ENCODE results near the gene ST3GAL5.

Gene ST3GAL5

DNA sequence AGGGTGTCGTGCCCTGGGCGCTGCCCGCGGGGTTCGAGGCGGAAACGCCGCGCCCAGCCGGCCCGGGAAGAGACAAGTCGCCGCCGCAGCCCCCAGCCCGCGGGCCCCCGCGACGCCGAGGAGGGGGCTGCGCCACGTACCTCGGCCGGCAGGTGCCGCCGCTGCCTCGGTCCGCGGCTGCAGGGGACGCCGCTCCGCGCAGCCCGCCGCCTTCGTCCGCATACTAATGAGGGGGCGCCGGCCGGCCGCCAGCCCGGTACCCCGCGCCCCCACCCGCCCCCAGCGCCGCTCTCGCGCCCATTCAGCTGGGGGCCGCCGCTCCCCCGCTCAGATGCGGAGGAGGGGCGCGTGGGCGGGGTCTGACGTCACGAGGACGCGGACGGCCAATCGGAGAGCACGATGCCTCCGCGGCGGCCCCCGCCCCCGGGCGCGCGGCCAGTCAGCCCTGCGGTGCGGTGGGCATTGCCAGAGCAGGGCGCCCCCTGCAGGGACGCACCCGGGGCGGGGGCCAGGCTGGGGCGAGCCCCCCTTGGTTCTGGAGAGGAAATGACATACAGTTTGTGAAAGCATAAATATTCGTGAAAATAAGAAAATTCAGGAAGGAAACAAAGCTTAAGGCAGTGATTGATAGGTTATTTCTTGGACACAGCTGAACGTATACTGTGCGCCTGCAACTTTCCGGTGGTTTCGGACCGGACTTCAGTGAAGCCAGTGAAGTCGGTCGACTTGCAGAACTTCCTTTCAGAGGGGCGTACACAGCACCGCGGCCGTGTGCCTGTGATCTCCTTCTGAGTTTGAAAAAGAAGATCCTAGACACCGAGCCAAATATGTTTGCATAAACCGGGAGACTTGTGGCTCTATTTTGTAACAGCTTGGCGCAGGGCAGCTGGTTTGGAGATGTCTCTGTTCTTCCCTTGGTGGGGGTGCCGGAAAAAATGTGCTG is at the start of gene ST3GAL5:
TSS of gene ST3GAL5 (minus strand) at position 307 of the 943 bp plus-strand sequence. CDS start at position 222, 85 bp downstream.
- no peaks in the 10 kb centered on the region for H3K36me3 Mint-ChIP-seq (ENCODE audit: low read depth)
- TF ChIP-seq, protein P1, sequence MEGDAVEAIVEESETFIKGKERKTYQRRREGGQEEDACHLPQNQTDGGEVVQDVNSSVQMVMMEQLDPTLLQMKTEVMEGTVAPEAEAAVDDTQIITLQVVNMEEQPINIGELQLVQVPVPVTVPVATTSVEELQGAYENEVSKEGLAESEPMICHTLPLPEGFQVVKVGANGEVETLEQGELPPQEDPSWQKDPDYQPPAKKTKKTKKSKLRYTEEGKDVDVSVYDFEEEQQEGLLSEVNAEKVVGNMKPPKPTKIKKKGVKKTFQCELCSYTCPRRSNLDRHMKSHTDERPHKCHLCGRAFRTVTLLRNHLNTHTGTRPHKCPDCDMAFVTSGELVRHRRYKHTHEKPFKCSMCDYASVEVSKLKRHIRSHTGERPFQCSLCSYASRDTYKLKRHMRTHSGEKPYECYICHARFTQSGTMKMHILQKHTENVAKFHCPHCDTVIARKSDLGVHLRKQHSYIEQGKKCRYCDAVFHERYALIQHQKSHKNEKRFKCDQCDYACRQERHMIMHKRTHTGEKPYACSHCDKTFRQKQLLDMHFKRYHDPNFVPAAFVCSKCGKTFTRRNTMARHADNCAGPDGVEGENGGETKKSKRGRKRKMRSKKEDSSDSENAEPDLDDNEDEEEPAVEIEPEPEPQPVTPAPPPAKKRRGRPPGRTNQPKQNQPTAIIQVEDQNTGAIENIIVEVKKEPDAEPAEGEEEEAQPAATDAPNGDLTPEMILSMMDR (IDR thresholded peaks at IDR 0.05): peak; percentile 60

DNA sequence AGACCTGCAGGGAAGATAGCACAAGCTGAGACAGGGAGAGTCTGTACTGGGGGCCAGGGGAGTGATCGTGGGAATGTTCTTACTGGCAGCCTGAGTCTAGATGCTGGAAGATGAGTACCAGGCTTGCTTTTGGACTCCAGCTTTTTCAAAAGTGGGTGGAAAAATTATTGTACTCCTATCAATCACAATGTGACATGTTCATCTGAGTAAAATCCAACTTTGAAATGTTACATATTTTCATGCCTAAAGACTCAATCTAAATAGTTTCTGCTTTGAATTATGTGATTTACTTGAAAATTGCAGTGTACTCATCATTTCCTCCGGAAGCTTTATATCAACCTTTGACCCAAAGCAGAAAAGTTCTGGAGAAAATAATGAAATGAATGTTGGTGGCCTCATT is 49.7 kb upstream of the ST3GAL5 start:
- H3K27me3 Mint-ChIP-seq (ENCODE audit: low read depth, poor library complexity): no peaks in the 10 kb centered on the region
- no peak overlapping the region for H3K27ac Mint-ChIP-seq
- H3K9me3 Mint-ChIP-seq: peaks cover 29% of the 10 kb centered on the region
- peaks cover 13% of the 10 kb centered on the region for H3K4me1 Mint-ChIP-seq
- H3K4me3 Mint-ChIP-seq: no peak overlapping the region
- peaks cover 11% of the 10 kb centered on the region for H3K36me3 Mint-ChIP-seq (ENCODE audit: low read depth)
- DNase-seq: no peak
- TF ChIP-seq, protein P1 (IDR thresholded peaks at IDR 0.05): no peak

More for the DNA sequence above, at the start of gene ST3GAL5:
- peaks cover 27% of the 10 kb centered on the region for H3K27me3 Mint-ChIP-seq (ENCODE audit: low read depth, poor library complexity)
- H3K4me3 Mint-ChIP-seq: peak within 1 kb of the TSS; percentile 90
- H3K9me3 Mint-ChIP-seq: peaks cover 4% of the 10 kb centered on the region
- DNase-seq: peak; percentile 94
- H3K27ac Mint-ChIP-seq: peak within 1 kb of the TSS; percentile 66
- peaks cover 60% of the 10 kb centered on the region for H3K4me1 Mint-ChIP-seq

DNA sequence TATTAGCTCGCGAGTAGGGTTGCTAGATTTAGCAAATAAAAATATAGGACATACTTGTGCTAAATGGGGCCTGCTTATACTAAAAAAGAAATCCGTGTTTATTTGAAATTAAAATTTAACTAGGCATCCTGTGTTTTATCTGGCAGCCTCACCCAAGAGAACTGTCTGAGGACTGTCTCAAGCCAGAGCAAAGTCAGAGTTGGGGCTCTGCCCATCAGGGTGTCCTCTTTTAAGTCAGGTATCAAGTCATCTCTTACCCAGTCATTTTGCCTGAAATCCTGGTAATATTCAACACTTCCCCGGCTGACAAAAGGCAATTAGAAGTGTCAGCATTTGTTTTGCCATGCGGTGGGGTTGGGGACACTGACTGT is 48.3 kb upstream of the ST3GAL5 start:
- H3K4me3 Mint-ChIP-seq: no peak overlapping the region
- peaks cover 5% of the 10 kb centered on the region for H3K36me3 Mint-ChIP-seq (ENCODE audit: low read depth)
- H3K9me3 Mint-ChIP-seq: peaks cover 15% of the 10 kb centered on the region
- TF ChIP-seq, protein P1 (IDR thresholded peaks at IDR 0.05): no peak
- DNase-seq: no peak
- peaks cover 13% of the 10 kb centered on the region for H3K4me1 Mint-ChIP-seq
- no peaks in the 10 kb centered on the region for H3K27me3 Mint-ChIP-seq (ENCODE audit: low read depth, poor library complexity)
- H3K27ac Mint-ChIP-seq: peak overlapping the region; percentile 48

DNA sequence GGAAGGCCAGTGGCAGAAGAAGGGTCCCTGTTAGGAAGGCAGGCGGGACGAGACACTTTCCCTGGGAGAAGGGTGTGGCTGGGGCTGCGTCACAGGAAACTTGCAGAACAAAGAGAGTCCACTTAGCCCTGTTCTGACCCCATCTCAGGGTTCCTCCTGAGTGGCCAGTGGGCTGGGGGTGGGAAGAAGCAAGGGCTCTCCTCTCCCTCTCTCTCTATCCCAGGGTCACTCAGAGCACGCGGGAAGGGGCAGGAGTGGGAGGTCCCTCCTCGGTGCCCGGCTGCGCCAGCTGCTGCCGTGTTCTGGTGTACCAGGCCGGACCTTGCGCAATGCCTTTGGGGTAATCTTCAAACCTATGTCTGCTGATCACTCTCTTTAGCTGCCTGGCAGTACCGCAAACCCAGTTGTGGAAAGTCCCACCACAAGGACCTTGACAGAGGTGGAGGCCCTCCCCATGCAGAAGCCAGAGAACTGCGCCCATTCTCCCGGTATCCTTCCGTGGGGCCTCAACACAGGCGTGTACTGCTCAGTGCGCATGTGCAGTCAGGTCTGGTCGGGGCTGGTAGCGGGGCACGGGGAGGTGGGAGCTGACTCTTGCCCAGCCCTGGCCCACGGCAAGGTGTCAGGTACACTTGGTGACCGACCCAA is 47.8 kb upstream of the ST3GAL5 start:
- Mint-ChIP-seq H3K4me1 (peaks cover 13% of the 10 kb centered on the region), H3K27ac (no peak overlapping the region), H3K4me3 (no peak overlapping the region), H3K36me3 (ENCODE audit: low read depth) (peaks cover 4% of the 10 kb centered on the region), H3K27me3 (ENCODE audit: low read depth, poor library complexity) (no peaks in the 10 kb centered on the region), H3K9me3 (peaks cover 10% of the 10 kb centered on the region)
- TF ChIP-seq, protein P1 (IDR thresholded peaks at IDR 0.05): no peak
- DNase-seq: no peak

DNA sequence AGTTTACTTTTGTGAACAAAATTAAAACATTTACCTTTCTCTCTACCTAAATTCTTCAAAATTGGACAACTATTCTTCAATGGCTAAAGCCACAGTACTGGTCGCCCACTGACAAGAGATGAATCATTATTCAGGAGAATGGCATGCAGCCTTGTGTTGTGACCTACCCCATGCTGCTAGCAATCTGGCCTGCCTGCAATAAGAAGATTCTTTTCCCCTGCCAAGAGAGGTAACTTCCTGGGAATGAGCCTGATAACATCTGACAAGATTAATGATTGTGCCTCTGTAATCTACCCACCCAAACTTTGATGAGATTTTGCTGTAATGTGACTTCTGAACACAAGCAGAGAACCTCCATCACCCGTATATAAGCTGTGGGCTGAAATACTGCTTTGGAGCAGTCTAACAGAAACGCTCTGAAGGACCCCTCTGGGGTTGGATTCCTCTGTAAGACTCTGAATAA is 47.0 kb upstream of the ST3GAL5 start:
- TF ChIP-seq, protein P1 (IDR thresholded peaks at IDR 0.05): no peak
- peaks cover 14% of the 10 kb centered on the region for H3K4me1 Mint-ChIP-seq
- no peaks in the 10 kb centered on the region for H3K27me3 Mint-ChIP-seq (ENCODE audit: low read depth, poor library complexity)
- no peaks in the 10 kb centered on the region for H3K36me3 Mint-ChIP-seq (ENCODE audit: low read depth)
- peak overlapping the region; percentile 23 for H3K27ac Mint-ChIP-seq
- H3K4me3 Mint-ChIP-seq: no peak overlapping the region
- DNase-seq: no peak
- peaks cover 3% of the 10 kb centered on the region for H3K9me3 Mint-ChIP-seq
